ENCODE data around the gene BGN. TPM values are rescaled to one million over a fixed set of nuclear protein-coding genes. Genes with fewer than 3 reads are reported as not detected.

BGN gene
- total RNA-seq, 1 experiment from 2014 or later: not detected

DNA sequence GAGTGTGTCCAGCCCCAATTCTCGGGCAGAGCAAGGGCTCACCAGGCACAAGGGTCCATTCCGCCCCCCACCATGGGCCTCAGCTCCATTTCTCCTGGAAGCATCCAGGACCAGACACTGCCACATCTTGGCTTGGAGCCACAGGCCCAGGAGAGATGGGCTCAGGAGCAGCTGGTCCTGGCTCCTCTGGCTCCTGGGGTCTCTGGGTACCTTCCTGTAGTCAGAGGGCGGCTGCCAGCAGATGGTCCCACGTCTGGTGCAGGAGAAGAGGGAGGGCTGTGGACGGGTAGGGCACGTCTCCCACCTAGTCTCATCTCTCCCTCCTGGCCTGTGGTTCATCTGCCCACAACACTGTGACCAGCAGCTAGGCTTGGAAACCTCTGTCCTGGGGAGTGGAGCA, 30.7 kb downstream of the BGN start:
- Histone ChIP-seq H3K36me3 (ENCODE audit: low read depth, low read length) (no peaks in the 10 kb centered on the region), H3K27ac (ENCODE audit: low read length) (no peak overlapping the region), H2AFZ (ENCODE audit: low read length) (no peak overlapping the region), H3K4me1 (ENCODE audit: insufficient read depth, low read length) (no peaks in the 10 kb centered on the region), H3K79me2 (ENCODE audit: low read length) (no peaks in the 10 kb centered on the region), H4K20me1 (ENCODE audit: low read length) (no peaks in the 10 kb centered on the region), H3K9me2 (replicated peaks; ENCODE audit: low read length) (no peaks in the 10 kb centered on the region), H3K4me2 (ENCODE audit: low read length) (no peak overlapping the region), H3K27me3 (ENCODE audit: low read length) (no peaks in the 10 kb centered on the region), H3K4me3 (ENCODE audit: low read length) (no peak overlapping the region), H3K9me3 (ENCODE audit: low read length) (no peaks in the 10 kb centered on the region), H3K9ac (ENCODE audit: low read length) (no peak overlapping the region), H3F3A (ENCODE audit: low read length, unreplicated experiment) (no peaks in the 10 kb centered on the region)
- BruUV-seq (replicated peaks): no TSS peak
- TF ChIP-seq, protein P1, sequence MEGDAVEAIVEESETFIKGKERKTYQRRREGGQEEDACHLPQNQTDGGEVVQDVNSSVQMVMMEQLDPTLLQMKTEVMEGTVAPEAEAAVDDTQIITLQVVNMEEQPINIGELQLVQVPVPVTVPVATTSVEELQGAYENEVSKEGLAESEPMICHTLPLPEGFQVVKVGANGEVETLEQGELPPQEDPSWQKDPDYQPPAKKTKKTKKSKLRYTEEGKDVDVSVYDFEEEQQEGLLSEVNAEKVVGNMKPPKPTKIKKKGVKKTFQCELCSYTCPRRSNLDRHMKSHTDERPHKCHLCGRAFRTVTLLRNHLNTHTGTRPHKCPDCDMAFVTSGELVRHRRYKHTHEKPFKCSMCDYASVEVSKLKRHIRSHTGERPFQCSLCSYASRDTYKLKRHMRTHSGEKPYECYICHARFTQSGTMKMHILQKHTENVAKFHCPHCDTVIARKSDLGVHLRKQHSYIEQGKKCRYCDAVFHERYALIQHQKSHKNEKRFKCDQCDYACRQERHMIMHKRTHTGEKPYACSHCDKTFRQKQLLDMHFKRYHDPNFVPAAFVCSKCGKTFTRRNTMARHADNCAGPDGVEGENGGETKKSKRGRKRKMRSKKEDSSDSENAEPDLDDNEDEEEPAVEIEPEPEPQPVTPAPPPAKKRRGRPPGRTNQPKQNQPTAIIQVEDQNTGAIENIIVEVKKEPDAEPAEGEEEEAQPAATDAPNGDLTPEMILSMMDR (conservative IDR thresholded peaks at IDR 0.05; ENCODE audit: low read depth, low read length): no peak
- TF ChIP-seq EZH2 (IDR thresholded peaks at IDR 0.05; ENCODE audit: low read length, unreplicated experiment) (no peak), EZH2phosphoT487 (IDR thresholded peaks at IDR 0.05; ENCODE audit: borderline replicate concordance, low read length) (no peak)
- ChIA-PET CTCF (no interaction called here), POLR2A (ENCODE audit: unreplicated experiment) (no interaction called here)
- ATAC-seq (no peak), DNase-seq (no peak)
- intact Hi-C loops (cut with micrococcal nuclease): no loop called here

DNA sequence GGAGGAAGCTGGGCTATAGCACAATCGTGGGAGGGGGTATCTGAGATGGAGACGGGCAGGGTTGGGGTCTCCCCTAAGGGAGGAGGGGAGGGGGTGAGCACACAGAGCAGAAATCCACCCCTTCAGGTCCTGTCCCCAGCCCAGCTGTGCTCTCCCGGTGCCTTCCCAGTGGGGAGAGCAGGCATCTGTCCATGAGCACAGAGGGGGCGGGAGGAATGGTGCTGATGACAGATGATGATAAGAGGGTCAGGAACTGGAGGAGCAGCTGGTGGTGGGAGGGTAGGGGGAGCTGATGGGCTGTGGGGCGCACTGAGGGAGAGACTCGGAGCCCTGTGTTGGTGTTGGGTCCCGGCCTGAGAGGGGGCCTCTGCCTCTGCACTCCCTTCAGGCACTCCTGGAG, 31.3 kb downstream of the BGN start:
- Histone ChIP-seq H3K27me3 (ENCODE audit: low read length) (no peaks in the 10 kb centered on the region), H3K4me2 (ENCODE audit: low read length) (no peak overlapping the region), H3K4me3 (ENCODE audit: low read length) (no peak overlapping the region), H2AFZ (ENCODE audit: low read length) (no peak overlapping the region), H3K9me2 (replicated peaks; ENCODE audit: low read length) (no peaks in the 10 kb centered on the region), H3K36me3 (ENCODE audit: low read depth, low read length) (no peaks in the 10 kb centered on the region), H3K9me3 (ENCODE audit: low read length) (no peaks in the 10 kb centered on the region), H3K79me2 (ENCODE audit: low read length) (no peaks in the 10 kb centered on the region), H3K4me1 (ENCODE audit: insufficient read depth, low read length) (no peaks in the 10 kb centered on the region), H3K9ac (ENCODE audit: low read length) (no peak overlapping the region), H4K20me1 (ENCODE audit: low read length) (no peaks in the 10 kb centered on the region), H3K27ac (ENCODE audit: low read length) (no peak overlapping the region), H3F3A (ENCODE audit: low read length, unreplicated experiment) (no peaks in the 10 kb centered on the region)
- no peak for DNase-seq
- ChIA-PET POLR2A (ENCODE audit: unreplicated experiment) (no interaction called here), CTCF (no interaction called here)
- BruUV-seq (replicated peaks): no TSS peak
- ATAC-seq: no peak
- intact Hi-C loops (cut with micrococcal nuclease): no loop called here
- TF ChIP-seq EZH2 (IDR thresholded peaks at IDR 0.05; ENCODE audit: low read length, unreplicated experiment) (no peak), EZH2phosphoT487 (IDR thresholded peaks at IDR 0.05; ENCODE audit: borderline replicate concordance, low read length) (no peak)
- TF ChIP-seq, protein P1 (conservative IDR thresholded peaks at IDR 0.05; ENCODE audit: low read depth, low read length): no peak

DNA sequence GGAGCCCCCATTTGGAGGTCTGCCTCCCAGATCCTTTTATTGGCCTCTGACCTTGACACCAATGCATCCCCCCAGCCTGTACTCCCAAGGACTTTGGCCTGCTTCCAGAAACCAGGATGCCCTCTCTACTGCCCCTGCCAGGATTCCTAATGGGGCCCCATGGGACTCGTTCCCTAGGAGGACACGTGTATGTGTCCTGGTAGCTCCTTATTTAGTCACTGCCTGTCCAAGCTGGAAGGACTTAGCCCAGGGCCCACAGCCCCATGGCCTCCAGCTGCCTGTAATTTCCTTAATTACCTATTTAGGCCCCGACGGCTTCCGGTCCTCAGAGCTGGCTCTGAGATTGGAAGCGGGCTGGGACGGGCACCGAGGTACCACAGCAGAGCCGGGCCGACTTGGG, 32.0 kb downstream of the BGN start:
- Histone ChIP-seq H3K79me2 (ENCODE audit: low read length) (no peaks in the 10 kb centered on the region), H2AFZ (ENCODE audit: low read length) (no peak overlapping the region), H4K20me1 (ENCODE audit: low read length) (no peaks in the 10 kb centered on the region), H3K36me3 (ENCODE audit: low read depth, low read length) (no peaks in the 10 kb centered on the region), H3K27me3 (ENCODE audit: low read length) (no peaks in the 10 kb centered on the region), H3F3A (ENCODE audit: low read length, unreplicated experiment) (no peaks in the 10 kb centered on the region), H3K9ac (ENCODE audit: low read length) (no peak overlapping the region), H3K4me1 (ENCODE audit: insufficient read depth, low read length) (no peaks in the 10 kb centered on the region), H3K27ac (ENCODE audit: low read length) (no peak overlapping the region), H3K4me3 (ENCODE audit: low read length) (no peak overlapping the region), H3K4me2 (ENCODE audit: low read length) (no peak overlapping the region), H3K9me3 (ENCODE audit: low read length) (no peaks in the 10 kb centered on the region), H3K9me2 (replicated peaks; ENCODE audit: low read length) (no peaks in the 10 kb centered on the region)
- ChIA-PET POLR2A (ENCODE audit: unreplicated experiment) (no interaction called here), CTCF (no interaction called here)
- intact Hi-C loops (cut with micrococcal nuclease): no loop called here
- no peak for DNase-seq
- ATAC-seq: no peak
- TF ChIP-seq EZH2 (IDR thresholded peaks at IDR 0.05; ENCODE audit: low read length, unreplicated experiment) (no peak), EZH2phosphoT487 (IDR thresholded peaks at IDR 0.05; ENCODE audit: borderline replicate concordance, low read length) (no peak)
- TF ChIP-seq, protein P1 (conservative IDR thresholded peaks at IDR 0.05; ENCODE audit: low read depth, low read length): no peak
- BruUV-seq (replicated peaks): no TSS peak
